ENCODE measurements around the gene ZNF536.
"Not testable (repeated sequence)": the region's sequence is repeated elsewhere in the genome, so short reads cannot be mapped to it uniquely, and the experiment has no call there.

The ZNF536 gene

GRCh38 chr19:30473334-30473867 is 101.2 kb downstream of the ZNF536 start:
- no peak overlapping the region for H3K4me3 ChIP-seq (ENCODE audit: low read depth, low read length)

GRCh38 chr19:30476997-30477396 is 104.8 kb downstream of the ZNF536 start:
- no peak overlapping the region for H3K4me3 ChIP-seq (ENCODE audit: low read depth, low read length)

- no peak overlapping the region for H3K4me3 ChIP-seq (ENCODE audit: low read depth, low read length)
These were observed 107.0 kb downstream of the ZNF536 start for GRCh38 chr19:30479231-30479630.

GRCh38 chr19:30480097-30480496 is 107.9 kb downstream of the ZNF536 start:
- H3K4me3 ChIP-seq (ENCODE audit: low read depth, low read length) = no peak overlapping the region

GRCh38 chr19:30481063-30481462 is 108.9 kb downstream of the ZNF536 start:
- no peak overlapping the region for H3K4me3 ChIP-seq (ENCODE audit: low read depth, low read length)

GRCh38 chr19:30481823-30482222 is 109.6 kb downstream of the ZNF536 start:
- no peak overlapping the region for H3K4me3 ChIP-seq (ENCODE audit: low read depth, low read length)

GRCh38 chr19:30482956-30483355 is 110.8 kb downstream of the ZNF536 start:
- no peak overlapping the region for H3K4me3 ChIP-seq (ENCODE audit: low read depth, low read length)

GRCh38 chr19:30486250-30486649 is 114.1 kb downstream of the ZNF536 start:
- H3K4me3 ChIP-seq (ENCODE audit: low read depth, low read length) = not testable (repeated sequence)

GRCh38 chr19:30487178-30487577 is 115.0 kb downstream of the ZNF536 start:
- H3K4me3 ChIP-seq (ENCODE audit: low read depth, low read length) = no peak overlapping the region

- no peak overlapping the region for H3K4me3 ChIP-seq (ENCODE audit: low read depth, low read length)
These were observed 116.0 kb downstream of the ZNF536 start for GRCh38 chr19:30488191-30488590.

GRCh38 chr19:30490760-30491159 is 118.6 kb downstream of the ZNF536 start:
- no peak overlapping the region for H3K4me3 ChIP-seq (ENCODE audit: low read depth, low read length)

GRCh38 chr19:30492586-30493270 is 120.5 kb downstream of the ZNF536 start:
- H3K4me3 ChIP-seq (ENCODE audit: low read depth, low read length) = no peak overlapping the region

- no peak overlapping the region for H3K4me3 ChIP-seq (ENCODE audit: low read depth, low read length)
These were observed 124.8 kb downstream of the ZNF536 start for GRCh38 chr19:30497034-30497433.

GRCh38 chr19:30498085-30498484 is 125.9 kb downstream of the ZNF536 start:
- not testable (repeated sequence) for H3K4me3 ChIP-seq (ENCODE audit: low read depth, low read length)

GRCh38 chr19:30498707-30499106 is 126.5 kb downstream of the ZNF536 start:
- H3K4me3 ChIP-seq (ENCODE audit: low read depth, low read length) = no peak overlapping the region

GRCh38 chr19:30504272-30504671 is 132.1 kb downstream of the ZNF536 start:
- H3K4me3 ChIP-seq (ENCODE audit: low read depth, low read length) = no peak overlapping the region

- no peak overlapping the region for H3K4me3 ChIP-seq (ENCODE audit: low read depth, low read length)
These were observed 140.2 kb downstream of the ZNF536 start for GRCh38 chr19:30512176-30513081.

GRCh38 chr19:30513082-30513411 is 140.9 kb downstream of the ZNF536 start:
- H3K4me3 ChIP-seq (ENCODE audit: low read depth, low read length) = no peak overlapping the region

- no peak overlapping the region for H3K4me3 ChIP-seq (ENCODE audit: low read depth, low read length)
These were observed 143.9 kb downstream of the ZNF536 start for GRCh38 chr19:30516111-30516510.

GRCh38 chr19:30516531-30516930 is 144.3 kb downstream of the ZNF536 start:
- H3K4me3 ChIP-seq (ENCODE audit: low read depth, low read length) = no peak overlapping the region

- no peak overlapping the region for H3K4me3 ChIP-seq (ENCODE audit: low read depth, low read length)
These were observed 146.9 kb downstream of the ZNF536 start for GRCh38 chr19:30518965-30519606.

All from iPS-11a (cell line).